ENCODE results near the gene APOO. TPM values are rescaled to one million over a fixed set of nuclear protein-coding genes. Genes with fewer than 3 reads are reported as not detected.

Gene APOO
- total RNA-seq, 1 experiment from 2014 or later = 34.5 TPM

GRCh38 chrX:23844502-23845138, 63.1 kb downstream of the APOO start:
- no peak for ATAC-seq
- no peak for DNase-seq (ENCODE audit: low read depth, low spot score)
- H3K27ac ChIP-seq (ENCODE audit: low read depth, low read length) = no peak overlapping the region
- no peak overlapping the region for H3K4me2 ChIP-seq (ENCODE audit: low read length)
- peaks cover 0 to 4% of the 10 kb centered on the region in 2 experiments; a peak in 1 of 4 replicates for H3K4me1 ChIP-seq (ENCODE audit: control insufficient read depth in 1 of 2, insufficient read depth in 2 of 2, low read length in 2 of 2)
- no peak overlapping the region for H2AFZ ChIP-seq (ENCODE audit: low read depth, low read length, poor library complexity, severe bottlenecking)
- H4K20me1 ChIP-seq (ENCODE audit: insufficient read depth) = no peaks in the 10 kb centered on the region
- CTCF ChIA-PET = no interaction called here
- POLR2A ChIA-PET = no interaction called here
- intact Hi-C loops (cut with micrococcal nuclease) = no loop called here
- RAD21 ChIA-PET (ENCODE audit: low non-redundant PET in 1 of 2, low total read pairs in 2 of 2, uncharacterized antibody in 2 of 2, unreplicated experiment in 2 of 2) = no interaction called here
- no peaks in the 10 kb centered on the region for H3K9me3 ChIP-seq (ENCODE audit: control insufficient read depth in 1 of 2, insufficient read depth in 1 of 2, low read depth in 1 of 2, low read length in 2 of 2)
- no peak overlapping the region for H3K9ac ChIP-seq (ENCODE audit: low read length)
- no peaks in the 10 kb centered on the region for H3K27me3 ChIP-seq (ENCODE audit: insufficient read depth, low read length)
- H3K36me3 ChIP-seq (ENCODE audit: control insufficient read depth in 1 of 2, insufficient read depth in 2 of 2, low read length in 2 of 2) = no peaks in the 10 kb centered on the region
- no peak overlapping the region for H3K4me3 ChIP-seq (replicated peaks in 1 of 2; ENCODE audit: low read depth in 1 of 2, low read length in 2 of 2)
- no peaks in the 10 kb centered on the region for H3K79me2 ChIP-seq (ENCODE audit: insufficient read depth, low read length)
- TF ChIP-seq TCF7L2 (IDR thresholded peaks at IDR 0.05; ENCODE audit: borderline replicate concordance, extremely low read depth, insufficient read depth, insufficient read length) (no peak), RAD21 (IDR thresholded peaks at IDR 0.05; ENCODE audit: low read depth) (no peak), MAX (IDR thresholded peaks at IDR 0.05) (no peak)
- TF ChIP-seq, protein P1, sequence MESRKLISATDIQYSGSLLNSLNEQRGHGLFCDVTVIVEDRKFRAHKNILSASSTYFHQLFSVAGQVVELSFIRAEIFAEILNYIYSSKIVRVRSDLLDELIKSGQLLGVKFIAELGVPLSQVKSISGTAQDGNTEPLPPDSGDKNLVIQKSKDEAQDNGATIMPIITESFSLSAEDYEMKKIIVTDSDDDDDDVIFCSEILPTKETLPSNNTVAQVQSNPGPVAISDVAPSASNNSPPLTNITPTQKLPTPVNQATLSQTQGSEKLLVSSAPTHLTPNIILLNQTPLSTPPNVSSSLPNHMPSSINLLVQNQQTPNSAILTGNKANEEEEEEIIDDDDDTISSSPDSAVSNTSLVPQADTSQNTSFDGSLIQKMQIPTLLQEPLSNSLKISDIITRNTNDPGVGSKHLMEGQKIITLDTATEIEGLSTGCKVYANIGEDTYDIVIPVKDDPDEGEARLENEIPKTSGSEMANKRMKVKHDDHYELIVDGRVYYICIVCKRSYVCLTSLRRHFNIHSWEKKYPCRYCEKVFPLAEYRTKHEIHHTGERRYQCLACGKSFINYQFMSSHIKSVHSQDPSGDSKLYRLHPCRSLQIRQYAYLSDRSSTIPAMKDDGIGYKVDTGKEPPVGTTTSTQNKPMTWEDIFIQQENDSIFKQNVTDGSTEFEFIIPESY (IDR thresholded peaks at IDR 0.05; ENCODE audit: extremely low read depth, insufficient replicate concordance, low read length) = no peak
- no TSS peak for BruUV-seq (replicated peaks)
- H3K9me2 ChIP-seq (ENCODE audit: insufficient read depth) = no peaks in the 10 kb centered on the region

- Histone ChIP-seq H3K79me2 (ENCODE audit: insufficient read depth, low read length) (no peaks in the 10 kb centered on the region), H3K4me2 (ENCODE audit: low read length) (no peak overlapping the region), H3K36me3 (ENCODE audit: control insufficient read depth in 1 of 2, insufficient read depth in 2 of 2, low read length in 2 of 2) (no peaks in the 10 kb centered on the region), H4K20me1 (ENCODE audit: insufficient read depth) (no peaks in the 10 kb centered on the region), H3K27ac (ENCODE audit: low read depth, low read length) (no peak overlapping the region), H3K4me3 (replicated peaks in 1 of 2; ENCODE audit: low read depth in 1 of 2, low read length in 2 of 2) (no peak overlapping the region), H3K27me3 (ENCODE audit: insufficient read depth, low read length) (no peaks in the 10 kb centered on the region), H3K9me2 (ENCODE audit: insufficient read depth) (no peaks in the 10 kb centered on the region), H3K9me3 (ENCODE audit: control insufficient read depth in 1 of 2, insufficient read depth in 1 of 2, low read depth in 1 of 2, low read length in 2 of 2) (no peaks in the 10 kb centered on the region), H2AFZ (ENCODE audit: low read depth, low read length, poor library complexity, severe bottlenecking) (no peak overlapping the region), H3K9ac (ENCODE audit: low read length) (no peak overlapping the region), H3K4me1 (ENCODE audit: control insufficient read depth in 1 of 2, insufficient read depth in 2 of 2, low read length in 2 of 2) (peaks cover 0 to 4% of the 10 kb centered on the region in 2 experiments; a peak in 1 of 4 replicates)
- DNase-seq (ENCODE audit: low read depth, low spot score) = no peak
- intact Hi-C loops (cut with micrococcal nuclease) = no loop called here
- RAD21 ChIA-PET (ENCODE audit: low non-redundant PET in 1 of 2, low total read pairs in 2 of 2, uncharacterized antibody in 2 of 2, unreplicated experiment in 2 of 2) = no interaction called here
- POLR2A ChIA-PET = no interaction called here
- no TSS peak for BruUV-seq (replicated peaks)
- no peak for ATAC-seq
- CTCF ChIA-PET = no interaction called here
- TF ChIP-seq, protein P2, sequence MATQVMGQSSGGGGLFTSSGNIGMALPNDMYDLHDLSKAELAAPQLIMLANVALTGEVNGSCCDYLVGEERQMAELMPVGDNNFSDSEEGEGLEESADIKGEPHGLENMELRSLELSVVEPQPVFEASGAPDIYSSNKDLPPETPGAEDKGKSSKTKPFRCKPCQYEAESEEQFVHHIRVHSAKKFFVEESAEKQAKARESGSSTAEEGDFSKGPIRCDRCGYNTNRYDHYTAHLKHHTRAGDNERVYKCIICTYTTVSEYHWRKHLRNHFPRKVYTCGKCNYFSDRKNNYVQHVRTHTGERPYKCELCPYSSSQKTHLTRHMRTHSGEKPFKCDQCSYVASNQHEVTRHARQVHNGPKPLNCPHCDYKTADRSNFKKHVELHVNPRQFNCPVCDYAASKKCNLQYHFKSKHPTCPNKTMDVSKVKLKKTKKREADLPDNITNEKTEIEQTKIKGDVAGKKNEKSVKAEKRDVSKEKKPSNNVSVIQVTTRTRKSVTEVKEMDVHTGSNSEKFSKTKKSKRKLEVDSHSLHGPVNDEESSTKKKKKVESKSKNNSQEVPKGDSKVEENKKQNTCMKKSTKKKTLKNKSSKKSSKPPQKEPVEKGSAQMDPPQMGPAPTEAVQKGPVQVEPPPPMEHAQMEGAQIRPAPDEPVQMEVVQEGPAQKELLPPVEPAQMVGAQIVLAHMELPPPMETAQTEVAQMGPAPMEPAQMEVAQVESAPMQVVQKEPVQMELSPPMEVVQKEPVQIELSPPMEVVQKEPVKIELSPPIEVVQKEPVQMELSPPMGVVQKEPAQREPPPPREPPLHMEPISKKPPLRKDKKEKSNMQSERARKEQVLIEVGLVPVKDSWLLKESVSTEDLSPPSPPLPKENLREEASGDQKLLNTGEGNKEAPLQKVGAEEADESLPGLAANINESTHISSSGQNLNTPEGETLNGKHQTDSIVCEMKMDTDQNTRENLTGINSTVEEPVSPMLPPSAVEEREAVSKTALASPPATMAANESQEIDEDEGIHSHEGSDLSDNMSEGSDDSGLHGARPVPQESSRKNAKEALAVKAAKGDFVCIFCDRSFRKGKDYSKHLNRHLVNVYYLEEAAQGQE (IDR thresholded peaks at IDR 0.05; ENCODE audit: low read depth) = no peak
- TF ChIP-seq ZFX (IDR thresholded peaks at IDR 0.05) = no peak
- TF ChIP-seq ELF1 (IDR thresholded peaks at IDR 0.05; ENCODE audit: borderline replicate concordance, low read depth) = no peak
- TF ChIP-seq FOSL1 (IDR thresholded peaks at IDR 0.05; ENCODE audit: low read depth) = no peak
- no peak for TF ChIP-seq SIN3A (IDR thresholded peaks at IDR 0.05; ENCODE audit: low read depth)
- TF ChIP-seq EZH2phosphoT487 (IDR thresholded peaks at IDR 0.05; ENCODE audit: borderline replicate concordance) = no peak
- no peak for TF ChIP-seq POLR2A (IDR thresholded peaks at IDR 0.05; ENCODE audit: borderline replicate concordance, extremely low read depth, insufficient read depth, insufficient read length)
- no peak for TF ChIP-seq JUND (IDR thresholded peaks at IDR 0.05)
- no peak for TF ChIP-seq TCF7L2 (IDR thresholded peaks at IDR 0.05; ENCODE audit: borderline replicate concordance, extremely low read depth, insufficient read depth, insufficient read length)
- no peak for TF ChIP-seq MAX (IDR thresholded peaks at IDR 0.05)
- TF ChIP-seq ZNF274 (IDR thresholded peaks at IDR 0.05; ENCODE audit: low read depth, low read length) = no peak
Observed at GRCh38 chrX:23841847-23842522, 65.8 kb downstream of the APOO start.

All from HCT116 (cell line).